IPS-20b (cell line): ENCODE measurements around the gene ARHGAP11B.
A peak's percentile ranks its signal among the peaks of the same experiment; 100 is the strongest.
"Not testable (repeated sequence)": the region's sequence is repeated elsewhere in the genome, so short reads cannot be mapped to it uniquely, and the experiment has no call there.

Experiments
- H3K27ac ChIP-seq: one replicate; pipeline ENCODE4 v1.5.1; 2013; ENCODE audit warnings: low read length
- H3K27me3 ChIP-seq: 2 replicates; pipeline ENCODE4 v1.6.1; 2013; ENCODE audit warnings: mild to moderate bottlenecking, low read length, inconsistent platforms; ENCODE audit not compliant: insufficient read depth
- H3K36me3 ChIP-seq: 2 replicates; pipeline ENCODE4 v1.6.1; 2013; ENCODE audit warnings: low read depth, mild to moderate bottlenecking, inconsistent platforms, low read length, moderate library complexity; ENCODE audit not compliant: insufficient read depth
- H3K4me1 ChIP-seq: 2 replicates; pipeline ENCODE4 v1.6.1; 2013; ENCODE audit warnings: mild to moderate bottlenecking, control low read depth, inconsistent platforms, low read length, moderate library complexity; ENCODE audit not compliant: insufficient read depth
- H3K4me3 ChIP-seq: 2 replicates; pipeline ENCODE4 v1.5.1; 2013; ENCODE audit warnings: mild to moderate bottlenecking, low read length, inconsistent platforms
- H3K9ac ChIP-seq: 2 replicates; pipeline ENCODE4 v1.6.1; 2013; ENCODE audit warnings: low read depth, mild to moderate bottlenecking, inconsistent platforms, low read length, moderate library complexity
- H3K9me3 ChIP-seq: 2 replicates; pipeline ENCODE4 v1.6.1; 2013; ENCODE audit warnings: mild to moderate bottlenecking, low read depth, low read length, inconsistent platforms; ENCODE audit not compliant: insufficient read depth

ARHGAP11B gene

GRCh38 chr15:30625436-30626193 is at the start of gene ARHGAP11B:
TSS of gene ARHGAP11B (plus strand) at chr15:30626128.
- Histone ChIP-seq H3K9ac (peak within 1 kb of the TSS; percentile 95; the same call in 1 of the 2 replicates), H3K27ac (peak within 1 kb of the TSS; percentile 85), H3K4me3 (peak within 1 kb of the TSS; percentile 94)
- not testable (repeated sequence) for H3K36me3 ChIP-seq, H3K9me3 ChIP-seq, H3K27me3 ChIP-seq, H3K4me1 ChIP-seq

- not testable (repeated sequence) for H3K36me3 ChIP-seq, H3K27me3 ChIP-seq, H3K9me3 ChIP-seq, H3K27ac ChIP-seq, H3K9ac ChIP-seq, H3K4me1 ChIP-seq, H3K4me3 ChIP-seq
Observed at GRCh38 chr15:30579394-30579970, 46.4 kb upstream of the ARHGAP11B start.

- not testable (repeated sequence) for H3K36me3 ChIP-seq, H3K27me3 ChIP-seq, H3K27ac ChIP-seq, H3K9ac ChIP-seq, H3K4me1 ChIP-seq, H3K4me3 ChIP-seq, H3K9me3 ChIP-seq
Observed at GRCh38 chr15:30580716-30581115, 45.2 kb upstream of the ARHGAP11B start.

- not testable (repeated sequence) for H3K9ac ChIP-seq, H3K4me3 ChIP-seq, H3K4me1 ChIP-seq, H3K27ac ChIP-seq, H3K36me3 ChIP-seq, H3K9me3 ChIP-seq, H3K27me3 ChIP-seq
Observed at GRCh38 chr15:30598953-30599352, 27.0 kb upstream of the ARHGAP11B start.

GRCh38 chr15:30603796-30604195 is 22.1 kb upstream of the ARHGAP11B start, which contains the start of gene GOLGA8H:
TSS of gene GOLGA8H (plus strand) at chr15:30604028. CDS start at chr15:30604126, 98 bp downstream.
- not testable (repeated sequence) for H3K4me3 ChIP-seq, H3K27me3 ChIP-seq, H3K9ac ChIP-seq

GRCh38 chr15:30612271-30612670 is 13.7 kb upstream of the ARHGAP11B start:
- H3K4me3 ChIP-seq, H3K36me3 ChIP-seq, H3K27me3 ChIP-seq, H3K27ac ChIP-seq, H3K4me1 ChIP-seq, H3K9ac ChIP-seq, H3K9me3 ChIP-seq: not testable (repeated sequence)

More at GRCh38 chr15:30603796-30604195, 22.1 kb upstream of the ARHGAP11B start, which contains the start of gene GOLGA8H:
- H3K27ac ChIP-seq, H3K36me3 ChIP-seq, H3K9me3 ChIP-seq, H3K4me1 ChIP-seq: not testable (repeated sequence)

GRCh38 chr15:30621342-30621741 is 4.6 kb upstream of the ARHGAP11B start:
- not testable (repeated sequence) for H3K27ac ChIP-seq, H3K9ac ChIP-seq, H3K9me3 ChIP-seq, H3K4me3 ChIP-seq, H3K4me1 ChIP-seq, H3K27me3 ChIP-seq, H3K36me3 ChIP-seq

- not testable (repeated sequence) for H3K27me3 ChIP-seq, H3K9me3 ChIP-seq, H3K4me1 ChIP-seq, H3K36me3 ChIP-seq
- H3K27ac ChIP-seq: peak overlapping the region; percentile 85
- H3K9ac ChIP-seq: peak overlapping the region; percentile 95; the same call in 1 of the 2 replicates
- H3K4me3 ChIP-seq: peak overlapping the region; percentile 94
Observed at GRCh38 chr15:30626194-30626565, 252 bp downstream of the ARHGAP11B start.

- Histone ChIP-seq H3K9ac (peak overlapping the region; percentile 95; the same call in 1 of the 2 replicates), H3K4me3 (peak overlapping the region; percentile 94), H3K27ac (peak overlapping the region; percentile 85)
- H3K36me3 ChIP-seq, H3K4me1 ChIP-seq, H3K27me3 ChIP-seq, H3K9me3 ChIP-seq: not testable (repeated sequence)
Observed at GRCh38 chr15:30626632-30627031, 704 bp downstream of the ARHGAP11B start.

GRCh38 chr15:30650012-30650929 is 24.3 kb downstream of the ARHGAP11B start:
- no peaks in the 10 kb centered on the region for H3K4me1 ChIP-seq
- no peaks in the 10 kb centered on the region for H3K9me3 ChIP-seq
- H3K4me3 ChIP-seq: no peak overlapping the region
- no peak overlapping the region for H3K9ac ChIP-seq
- H3K36me3 ChIP-seq: peaks cover 55% of the 10 kb centered on the region
- H3K27me3 ChIP-seq: no peaks in the 10 kb centered on the region
- no peak overlapping the region for H3K27ac ChIP-seq

- not testable (repeated sequence) for H3K9me3 ChIP-seq, H3K27me3 ChIP-seq, H3K9ac ChIP-seq, H3K27ac ChIP-seq, H3K4me1 ChIP-seq, H3K4me3 ChIP-seq
- peaks cover 33% of the 10 kb centered on the region for H3K36me3 ChIP-seq
Observed at GRCh38 chr15:30661154-30661553, 35.2 kb downstream of the ARHGAP11B start.
